LNCaP clone FGC (cell line): Measurements from ENCODE around the gene MOXD1.
"Not testable (repeated sequence)": the region's sequence is repeated elsewhere in the genome, so short reads cannot be mapped to it uniquely, and the experiment has no call there.

ENCODE experiments used
- DNase-seq: peaks from one replicate; pipeline ENCODE4 v3.0.0-alpha.2; 2011; ENCODE audit warnings: low read depth
- H3K4me3 ChIP-seq: 2 replicates; pipeline ENCODE4 v1.5.1; 2011; ENCODE audit warnings: mild to moderate bottlenecking, low read depth, low read length, control low read depth
- CTCF ChIP-seq: IDR thresholded peaks from 2 replicates; pipeline ENCODE4 v1.5.1; 2012; ENCODE audit warnings: mild to moderate bottlenecking; ENCODE audit not compliant: control insufficient read depth, insufficient read depth; ENCODE audit errors: extremely low read depth

The MOXD1 gene

GRCh38 chr6:132272776-132273175 lies 128.5 kb downstream of the MOXD1 start:
- no peak for DNase-seq
- H3K4me3 ChIP-seq = no peak overlapping the region
- TF ChIP-seq CTCF = no peak

DNA sequence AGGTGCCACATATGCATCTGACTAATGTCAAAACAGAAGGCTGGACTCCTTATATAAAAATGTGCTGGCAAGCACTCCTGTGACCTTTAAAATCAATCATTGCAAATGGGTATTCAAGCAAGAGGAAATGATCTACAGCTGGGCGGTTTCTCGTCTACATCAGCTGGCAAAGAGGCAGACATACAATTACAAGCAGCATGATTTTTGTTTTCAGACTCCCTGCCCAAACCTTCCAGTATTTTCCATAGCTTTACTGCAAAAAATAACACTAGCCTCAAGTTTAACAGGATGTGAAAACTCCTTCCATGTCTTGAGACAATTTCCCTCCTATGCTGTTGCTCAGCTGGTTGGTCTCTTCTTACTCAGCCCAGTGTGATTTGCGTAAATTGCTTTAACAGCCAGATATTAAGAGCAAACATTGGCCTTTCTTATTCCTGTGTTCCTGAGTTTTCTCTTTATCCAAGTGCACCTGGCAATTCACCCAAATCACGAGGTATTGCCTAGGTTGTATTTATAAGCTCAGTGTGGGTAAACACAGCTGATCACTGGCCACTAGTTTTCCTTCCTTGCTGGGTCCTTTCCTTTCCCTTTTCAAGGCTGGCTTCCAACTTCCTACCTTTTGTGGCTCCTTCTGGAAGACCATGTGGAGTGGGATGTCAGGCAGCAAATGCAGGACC lies 130.4 kb downstream of the MOXD1 start:
- H3K4me3 ChIP-seq = no peak overlapping the region; the same call in 1 of the 2 replicates
- peak; percentile 98 for DNase-seq
- no peak for TF ChIP-seq CTCF

DNA sequence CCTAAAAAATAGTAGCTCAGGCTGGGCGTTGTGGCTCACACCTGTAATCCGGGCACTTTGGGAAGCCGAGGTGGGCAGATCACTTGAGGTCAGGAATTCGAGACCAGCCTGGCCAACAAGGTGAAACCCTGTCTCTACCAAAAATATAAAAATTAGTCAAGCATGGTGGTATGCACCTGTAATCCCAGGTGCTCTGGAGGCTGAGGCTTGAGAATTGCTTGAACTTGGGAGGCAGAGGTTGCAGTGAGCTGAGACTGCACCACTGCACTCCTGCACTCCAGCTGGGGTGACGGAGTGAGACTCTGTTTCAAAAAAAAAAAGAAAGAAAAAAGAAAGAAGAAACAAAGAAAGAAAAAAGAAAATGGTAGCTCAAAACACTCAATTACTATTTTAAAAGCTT lies 132.6 kb downstream of the MOXD1 start:
- not testable (repeated sequence) for DNase-seq

DNA sequence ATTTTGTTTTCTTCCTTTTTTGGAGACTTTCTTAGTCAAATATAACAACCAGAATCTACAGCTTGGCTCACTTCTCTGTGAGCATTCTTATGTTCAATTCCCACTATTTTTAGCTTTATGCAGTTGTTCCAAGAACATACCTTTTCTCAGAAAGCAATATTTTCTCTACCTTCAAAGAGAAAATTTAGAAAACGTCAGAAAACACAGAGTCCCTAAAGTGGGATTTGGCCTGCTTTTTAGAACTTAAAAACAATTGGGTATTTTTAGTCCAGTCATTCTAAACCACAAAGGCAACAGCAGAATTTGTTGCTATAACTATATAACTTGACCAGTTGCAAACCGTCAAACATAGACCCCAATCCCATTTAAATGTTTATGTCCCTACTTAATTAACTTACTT lies 133.1 kb downstream of the MOXD1 start:
- DNase-seq = no peak
- H3K4me3 ChIP-seq = no peak overlapping the region
- no peak for TF ChIP-seq CTCF

More for the DNA sequence above, 132.6 kb downstream of the MOXD1 start:
- H3K4me3 ChIP-seq = not testable (repeated sequence)

- no peak for TF ChIP-seq CTCF
Observed at GRCh38 chr6:132265451-132266097, 135.7 kb downstream of the MOXD1 start.

GRCh38 chr6:132264021-132264500 lies 137.2 kb downstream of the MOXD1 start:
- no peak overlapping the region for H3K4me3 ChIP-seq
- no peak for TF ChIP-seq CTCF
- no peak for DNase-seq

More at GRCh38 chr6:132265451-132266097, 135.7 kb downstream of the MOXD1 start:
- no peak overlapping the region for H3K4me3 ChIP-seq
- no peak for DNase-seq

DNA sequence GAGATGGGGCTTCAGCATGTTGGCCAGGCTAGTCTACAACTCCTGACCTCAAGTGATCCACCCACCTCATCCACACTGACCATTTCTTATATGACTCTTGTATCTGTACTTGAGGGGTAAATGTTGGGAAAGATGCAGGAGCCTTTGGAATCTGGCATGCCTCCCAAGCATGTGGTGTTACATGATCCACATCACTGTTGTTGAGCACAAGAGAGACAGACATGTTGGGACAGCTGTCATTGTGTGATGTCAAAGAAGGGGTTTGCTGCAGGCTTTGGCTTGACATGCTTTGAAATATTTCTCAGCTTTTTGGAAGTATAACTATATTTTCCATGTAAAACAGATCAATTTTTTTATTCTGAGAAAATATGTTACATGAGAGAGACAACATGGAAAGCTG lies 139.9 kb downstream of the MOXD1 start:
- no peak for TF ChIP-seq CTCF
- no peak for DNase-seq
- no peak overlapping the region for H3K4me3 ChIP-seq
